GM21717 (cell line): ENCODE measurements around the gene GAPVD1.
"Not testable (repeated sequence)": the region's sequence is repeated elsewhere in the genome, so short reads cannot be mapped to it uniquely, and the experiment has no call there.

Experiments
- ATAC-seq: cut with Tn5 transposase; IDR thresholded peaks from one replicate; pipeline ENCODE4 v1.9.1; 2021; ENCODE audit warnings: mild to moderate bottlenecking, moderate library complexity; ENCODE audit not compliant: unreplicated experiment

The GAPVD1 gene

GRCh38 chr9:125243792-125244260, 17.8 kb upstream of the GAPVD1 start:
- ATAC-seq, result no peak

GRCh38 chr9:125246261-125246667, 15.4 kb upstream of the GAPVD1 start:
- ATAC-seq, result no peak

- no peak for ATAC-seq
These were observed 7.4 kb upstream of the GAPVD1 start for GRCh38 chr9:125254231-125254630.

GRCh38 chr9:125255781-125256391, 5.7 kb upstream of the GAPVD1 start:
- ATAC-seq, result no peak

- ATAC-seq, result no peak
These were observed 3.4 kb upstream of the GAPVD1 start for GRCh38 chr9:125258160-125258785.

GRCh38 chr9:125258832-125259534, 2.6 kb upstream of the GAPVD1 start:
- ATAC-seq, result no peak

GRCh38 chr9:125260561-125260960, 1.1 kb upstream of the GAPVD1 start:
- no peak for ATAC-seq

- peak; percentile 18 for ATAC-seq
These were observed 817 bp downstream of the GAPVD1 start for GRCh38 chr9:125262294-125262991.

- ATAC-seq, result not testable (repeated sequence)
These were observed 2.4 kb downstream of the GAPVD1 start for GRCh38 chr9:125264068-125264467.

GRCh38 chr9:125268394-125269013, 6.9 kb downstream of the GAPVD1 start:
- no peak for ATAC-seq

- ATAC-seq, result no peak
These were observed 7.4 kb downstream of the GAPVD1 start for GRCh38 chr9:125269014-125269397.

- no peak for ATAC-seq
These were observed 9.5 kb downstream of the GAPVD1 start for GRCh38 chr9:125271081-125271480.

GRCh38 chr9:125272697-125273096, 11.1 kb downstream of the GAPVD1 start:
- no peak for ATAC-seq

- ATAC-seq, result no peak
These were observed 15.1 kb downstream of the GAPVD1 start for GRCh38 chr9:125276771-125277170.

GRCh38 chr9:125277411-125277810, 15.8 kb downstream of the GAPVD1 start:
- no peak for ATAC-seq

- ATAC-seq, result no peak
These were observed 19.3 kb downstream of the GAPVD1 start for GRCh38 chr9:125280945-125281344.

- ATAC-seq, result no peak
These were observed 23.2 kb downstream of the GAPVD1 start for GRCh38 chr9:125284855-125285254.

GRCh38 chr9:125286935-125287433, 25.4 kb downstream of the GAPVD1 start:
- not testable (repeated sequence) for ATAC-seq

- no peak for ATAC-seq
These were observed 31.5 kb downstream of the GAPVD1 start for GRCh38 chr9:125293134-125293533.

GRCh38 chr9:125295657-125296056, 34.0 kb downstream of the GAPVD1 start:
- no peak for ATAC-seq

- ATAC-seq, result no peak
These were observed 35.3 kb downstream of the GAPVD1 start for GRCh38 chr9:125296843-125297372.
